Chondrocyte (in vitro differentiated cells): ENCODE data around the gene ARHGAP15. TPM values are rescaled to one million over a fixed set of nuclear protein-coding genes. Genes with fewer than 3 reads are reported as not detected.

Source experiments
- DNase-seq: peaks from one replicate; pipeline ENCODE4 v3.0.0; 2021; ENCODE audit warnings: mixed read lengths, low spot score
- H3K27ac Mint-ChIP-seq: one replicate; pipeline ENCODE4 v1.8.0; 2021; ENCODE audit warnings: mild to moderate bottlenecking, moderate library complexity, mixed read lengths; ENCODE audit not compliant: unreplicated experiment
- H3K27me3 Mint-ChIP-seq: 2 replicates; pipeline ENCODE4 v1.8.0; 2021; ENCODE audit warnings: low read depth, mixed read lengths
- H3K36me3 Mint-ChIP-seq: 2 replicates; pipeline ENCODE4 v1.8.0; 2021; ENCODE audit warnings: low read depth, mixed read lengths
- H3K4me1 Mint-ChIP-seq: 2 replicates; pipeline ENCODE4 v1.8.0; 2021; ENCODE audit warnings: low read depth, mild to moderate bottlenecking, mixed read lengths
- H3K4me3 Mint-ChIP-seq: one replicate; pipeline ENCODE4 v1.8.0; 2021; ENCODE audit warnings: mild to moderate bottlenecking, moderate library complexity, mixed read lengths; ENCODE audit not compliant: unreplicated experiment
- H3K9me3 Mint-ChIP-seq: 2 replicates; pipeline ENCODE4 v1.8.0; 2021; ENCODE audit warnings: low read depth, mixed read lengths
- CTCF ChIP-seq: fragments of 200-600 bp; sonication (generic); IDR thresholded peaks from 2 replicates; pipeline ENCODE4 v1.5.0; 2021; ENCODE audit warnings: antibody characterized with exemption, mild to moderate bottlenecking, moderate library complexity
- total RNA-seq: library from RNA; stranded (reverse); gene quantifications from 3 replicates; pipeline ENCODE4 v1.2.1, GENCODE V29; 2021

ARHGAP15 gene
- total RNA-seq, 1 donor from 2014 or later = 0.42 TPM

- peaks cover 3% of the 10 kb centered on the region for H3K9me3 Mint-ChIP-seq
- TF ChIP-seq CTCF = no peak
- no peak overlapping the region for H3K4me3 Mint-ChIP-seq
- no peaks in the 10 kb centered on the region for H3K36me3 Mint-ChIP-seq
- no peaks in the 10 kb centered on the region for H3K27me3 Mint-ChIP-seq
- no peak for DNase-seq
- no peaks in the 10 kb centered on the region for H3K4me1 Mint-ChIP-seq
- H3K27ac Mint-ChIP-seq = no peak overlapping the region
Measured at GRCh38 chr2:143679617-143680016, 550.4 kb downstream of the ARHGAP15 start.

DNA sequence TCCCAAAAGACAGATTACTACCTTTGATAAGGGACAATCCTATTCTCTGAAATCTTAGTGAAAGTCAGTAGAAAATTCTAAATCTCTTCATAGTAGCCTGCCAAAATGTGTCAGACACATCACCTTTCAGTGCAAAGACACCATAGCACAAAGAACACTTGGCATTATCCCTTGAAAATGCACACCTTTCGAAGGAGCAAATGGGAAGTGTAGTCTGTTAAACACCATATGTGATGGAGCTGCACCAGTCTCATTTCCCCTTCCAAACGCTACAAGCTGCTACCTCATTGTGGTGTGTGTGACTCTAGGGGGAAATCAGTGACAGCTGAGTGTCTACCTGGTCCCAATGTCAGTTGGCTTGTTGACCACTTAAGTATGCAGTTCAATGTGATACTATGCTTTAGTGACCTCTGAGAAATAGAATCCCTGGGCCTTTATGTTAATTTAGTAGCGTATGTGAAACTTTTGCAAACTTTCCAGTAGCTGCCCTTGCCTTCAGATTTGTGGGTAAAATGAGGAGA, 551.7 kb downstream of the ARHGAP15 start:
- H3K27me3 Mint-ChIP-seq = no peaks in the 10 kb centered on the region
- no peak for DNase-seq
- H3K36me3 Mint-ChIP-seq = no peaks in the 10 kb centered on the region
- H3K4me1 Mint-ChIP-seq = no peaks in the 10 kb centered on the region
- H3K4me3 Mint-ChIP-seq = no peak overlapping the region
- no peak overlapping the region for H3K27ac Mint-ChIP-seq
- H3K9me3 Mint-ChIP-seq = no peaks in the 10 kb centered on the region
- no peak for TF ChIP-seq CTCF

DNA sequence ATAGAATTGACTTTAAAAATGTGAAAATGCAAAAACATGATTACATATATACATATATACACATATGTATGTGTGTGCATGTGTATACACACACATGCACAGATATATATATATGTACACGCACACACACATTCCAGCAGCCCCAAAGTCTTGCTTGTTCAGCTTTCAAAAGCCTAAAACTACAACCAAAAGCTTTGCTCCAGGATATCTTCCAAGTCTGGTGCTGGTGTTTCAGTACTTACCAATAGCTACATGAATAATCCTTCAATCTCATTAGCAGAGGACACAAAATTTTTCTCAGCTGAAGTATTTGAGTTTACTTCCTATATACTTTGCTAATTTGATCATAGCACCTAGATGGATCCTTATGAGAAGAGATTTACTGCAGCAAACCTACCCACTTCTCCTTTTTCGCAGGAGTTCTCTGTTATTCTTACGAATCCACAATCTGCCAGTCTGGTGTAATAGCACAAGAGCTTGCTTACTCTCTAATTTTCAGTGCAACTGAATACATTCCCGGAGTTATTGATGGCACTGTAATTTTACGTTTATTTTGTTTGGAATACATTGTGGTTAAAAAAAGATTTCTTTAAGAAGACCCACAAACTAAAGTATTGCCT, 553.3 kb downstream of the ARHGAP15 start:
- no peak for DNase-seq
- Mint-ChIP-seq H3K27ac (no peak overlapping the region), H3K9me3 (no peaks in the 10 kb centered on the region), H3K4me1 (no peaks in the 10 kb centered on the region), H3K4me3 (no peak overlapping the region), H3K36me3 (no peaks in the 10 kb centered on the region), H3K27me3 (no peaks in the 10 kb centered on the region)
- no peak for TF ChIP-seq CTCF

DNA sequence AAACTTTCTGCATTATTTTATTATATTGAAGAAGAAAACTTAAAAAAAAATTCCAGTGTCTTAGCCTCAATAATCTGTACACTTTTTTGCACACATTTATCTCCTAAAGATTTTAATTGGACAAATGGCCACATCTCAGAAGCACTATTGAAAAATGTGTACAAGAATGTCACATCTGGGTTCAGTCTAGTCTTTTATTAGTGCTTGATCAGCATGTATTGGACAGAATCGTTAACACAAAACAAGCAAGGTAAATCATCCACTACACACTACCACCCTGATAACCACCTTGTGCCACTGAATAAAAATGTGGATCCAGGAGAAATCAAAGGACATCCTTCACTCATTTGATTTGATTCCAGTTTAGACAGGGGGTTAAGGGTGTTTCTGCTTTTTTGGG, 554.8 kb downstream of the ARHGAP15 start:
- Mint-ChIP-seq H3K9me3 (no peaks in the 10 kb centered on the region), H3K27me3 (no peaks in the 10 kb centered on the region), H3K4me3 (no peak overlapping the region), H3K4me1 (peaks cover 3% of the 10 kb centered on the region), H3K36me3 (no peaks in the 10 kb centered on the region), H3K27ac (no peak overlapping the region)
- DNase-seq = no peak
- TF ChIP-seq CTCF = no peak

DNA sequence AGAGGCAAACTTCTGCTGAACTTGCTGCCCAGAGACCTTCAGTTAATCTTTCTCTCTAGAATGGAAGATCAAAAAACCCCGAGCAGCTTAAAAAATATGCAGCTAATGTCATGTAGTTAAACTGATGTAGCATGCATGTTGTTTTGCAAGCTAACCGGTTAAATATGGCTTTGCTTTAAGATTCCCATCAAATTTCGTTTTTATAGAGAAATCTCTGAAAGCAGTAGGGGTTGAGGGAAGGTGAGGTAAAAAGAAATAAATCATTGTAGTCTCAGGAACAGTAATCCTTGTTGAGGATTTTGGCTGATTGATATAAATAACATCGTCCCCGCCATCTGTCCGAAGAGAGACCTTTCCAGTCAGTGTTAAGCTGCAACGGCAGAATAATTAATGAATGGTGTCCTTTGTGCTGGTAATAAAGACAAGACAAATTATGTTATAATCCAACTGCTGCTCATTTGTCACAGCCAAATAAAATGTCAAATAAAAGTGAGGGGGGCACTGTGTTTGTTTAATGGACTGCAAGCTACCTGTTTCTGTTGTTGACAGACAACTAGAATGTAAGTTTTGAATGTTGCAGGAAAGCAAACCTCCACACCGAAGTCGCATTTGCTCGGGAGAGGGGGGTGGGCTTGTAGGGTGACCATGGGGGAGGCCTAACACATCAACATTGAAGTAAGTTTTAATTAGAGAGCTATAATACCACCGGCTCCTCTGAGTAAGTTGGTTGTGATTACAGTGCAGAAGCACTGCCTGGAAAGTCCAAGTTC, 555.5 kb downstream of the ARHGAP15 start:
- no peaks in the 10 kb centered on the region for H3K27me3 Mint-ChIP-seq
- H3K4me3 Mint-ChIP-seq = no peak overlapping the region
- H3K9me3 Mint-ChIP-seq = no peaks in the 10 kb centered on the region
- no peak for TF ChIP-seq CTCF
- H3K27ac Mint-ChIP-seq = no peak overlapping the region
- H3K4me1 Mint-ChIP-seq = peaks cover 9% of the 10 kb centered on the region
- DNase-seq = no peak
- H3K36me3 Mint-ChIP-seq = no peaks in the 10 kb centered on the region
